AG10803 (cell line): Measurements from ENCODE around the gene PUSL1.

ENCODE experiments used
- DNase-seq: peaks from one replicate; pipeline ENCODE4 v3.0.0; 2010; ENCODE audit warnings: low read depth
- H3K4me3 ChIP-seq: 2 replicates; pipeline ENCODE4 v1.5.1; 2011; ENCODE audit warnings: mild to moderate bottlenecking, low read length, control low read depth
- CTCF ChIP-seq: conservative IDR thresholded peaks from 2 replicates; pipeline ENCODE4 v1.5.1; 2011; ENCODE audit warnings: mild to moderate bottlenecking, low read length, control low read depth, inconsistent platforms

The PUSL1 gene

GRCh38 chr1:1332774-1333480 is 24.5 kb downstream of the PUSL1 start:
- no peak for DNase-seq

GRCh38 chr1:1333551-1334241 is 25.3 kb downstream of the PUSL1 start:
- no peak for DNase-seq
- no peak for TF ChIP-seq CTCF
- H3K4me3 ChIP-seq, result no peak overlapping the region

More at GRCh38 chr1:1332774-1333480, 24.5 kb downstream of the PUSL1 start:
- no peak for TF ChIP-seq CTCF
- no peak overlapping the region for H3K4me3 ChIP-seq

GRCh38 chr1:1334835-1335234 is 26.4 kb downstream of the PUSL1 start:
- no peak overlapping the region for H3K4me3 ChIP-seq
- TF ChIP-seq CTCF, result no peak
- no peak for DNase-seq

- DNase-seq, result no peak
- TF ChIP-seq CTCF, result no peak
Measured at GRCh38 chr1:1335283-1335682, 26.9 kb downstream of the PUSL1 start.

GRCh38 chr1:1335792-1336248 is 27.4 kb downstream of the PUSL1 start:
- no peak for DNase-seq
- TF ChIP-seq CTCF, result no peak
- no peak overlapping the region for H3K4me3 ChIP-seq

More at GRCh38 chr1:1335283-1335682, 26.9 kb downstream of the PUSL1 start:
- no peak overlapping the region for H3K4me3 ChIP-seq

GRCh38 chr1:1336446-1336845 is 28.0 kb downstream of the PUSL1 start:
- DNase-seq, result no peak
- H3K4me3 ChIP-seq, result no peak overlapping the region
- no peak for TF ChIP-seq CTCF
